NCI-H446 (cell line): ENCODE results near the gene RBBP9.
"Not testable (repeated sequence)": the region's sequence is repeated elsewhere in the genome, so short reads cannot be mapped to it uniquely, and the experiment has no call there.

Experiments
- DNase-seq, 2 experiments: peaks; one replicate each; lab custom pipeline; 2025; lab: John Stamatoyannopoulos, UW

RBBP9 gene

GRCh38 chr20:18496740-18497592 is at the start of gene RBBP9:
Gene RBBP9 (minus strand): TSS chr20:18497225. CDS start chr20:18497167, 58 bp downstream.
- peak; percentile 74 to 86 for DNase-seq

- DNase-seq, result no peak
Measured at GRCh38 chr20:18545566-18545965, 48.5 kb upstream of the RBBP9 start.

- peak; percentile 78 to 89 for DNase-seq
Measured at GRCh38 chr20:18543932-18544331, 46.9 kb upstream of the RBBP9 start.

GRCh38 chr20:18543216-18543615 is 46.2 kb upstream of the RBBP9 start:
- DNase-seq, result no peak

- no peak for DNase-seq
Measured at GRCh38 chr20:18541741-18542140, 44.7 kb upstream of the RBBP9 start.

GRCh38 chr20:18537651-18538050 is 40.6 kb upstream of the RBBP9 start:
- DNase-seq, result no peak

- DNase-seq, result no peak
Measured at GRCh38 chr20:18533978-18534644, 37.1 kb upstream of the RBBP9 start.

GRCh38 chr20:18533491-18533890 is 36.5 kb upstream of the RBBP9 start:
- DNase-seq, result no peak

- DNase-seq, result no peak
Measured at GRCh38 chr20:18532626-18533025, 35.6 kb upstream of the RBBP9 start.

- DNase-seq, result no peak
Measured at GRCh38 chr20:18529041-18529440, 32.0 kb upstream of the RBBP9 start.

GRCh38 chr20:18527836-18528235 is 30.8 kb upstream of the RBBP9 start:
- DNase-seq, result no peak

GRCh38 chr20:18527339-18527738 is 30.3 kb upstream of the RBBP9 start:
- DNase-seq, result no peak

GRCh38 chr20:18526761-18527160 is 29.7 kb upstream of the RBBP9 start:
- DNase-seq, result not testable (repeated sequence)

GRCh38 chr20:18524646-18525045 is 27.6 kb upstream of the RBBP9 start:
- DNase-seq, result no peak

- DNase-seq, result no peak
Measured at GRCh38 chr20:18523066-18523465, 26.0 kb upstream of the RBBP9 start.

GRCh38 chr20:18522066-18522465 is 25.0 kb upstream of the RBBP9 start:
- not testable (repeated sequence) for DNase-seq

GRCh38 chr20:18515973-18516372 is 18.9 kb upstream of the RBBP9 start:
- no peak for DNase-seq

GRCh38 chr20:18514127-18514526 is 17.1 kb upstream of the RBBP9 start:
- no peak for DNase-seq

GRCh38 chr20:18513208-18513607 is 16.2 kb upstream of the RBBP9 start:
- DNase-seq, result no peak

- no peak for DNase-seq
Measured at GRCh38 chr20:18511571-18511970, 14.5 kb upstream of the RBBP9 start.

GRCh38 chr20:18507218-18508191 is 10.5 kb upstream of the RBBP9 start, which contains the start of gene SEC23B:
Gene SEC23B (plus strand): TSS chr20:18507940. CDS start chr20:18510836, 2,896 bp downstream.
- peak; percentile 96 to 98 for DNase-seq

- DNase-seq, result no peak
Measured at GRCh38 chr20:18506744-18507143, 9.7 kb upstream of the RBBP9 start.
